Anterior cingulate cortex (tissue), 58 donors: ENCODE results near the gene PSORS1C1.
"Not testable (repeated sequence)": the region's sequence is repeated elsewhere in the genome, so short reads cannot be mapped to it uniquely, and the experiment has no call there.

ENCODE experiments used
- DNase-seq, 58 donors: peaks; one replicate each; lab custom pipeline; 2025; lab: John Stamatoyannopoulos, UW

PSORS1C1 gene

GRCh38 chr6:31152781-31153180 is 38.2 kb downstream of the PSORS1C1 start:
- DNase-seq = no peak

DNA sequence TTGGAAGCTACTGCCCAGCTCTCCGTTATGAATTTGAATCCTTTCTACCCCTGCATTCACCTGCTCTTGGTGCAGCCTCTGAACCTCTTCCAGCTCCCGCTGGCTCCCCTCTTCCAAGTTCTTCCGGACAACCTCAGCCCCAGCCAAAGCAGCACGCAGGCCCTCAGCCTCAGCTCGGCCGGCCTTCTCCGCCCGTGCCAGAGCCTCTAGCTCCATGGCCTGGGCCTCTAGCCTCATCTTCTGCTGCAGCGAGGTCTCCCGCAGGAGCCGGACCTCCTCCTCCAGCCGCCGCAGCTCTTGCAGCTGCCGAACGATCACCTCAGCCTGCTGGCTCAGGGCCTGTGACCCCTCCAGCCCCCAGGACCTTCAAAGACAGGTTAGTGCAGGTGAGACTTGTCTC is 39.8 kb downstream of the PSORS1C1 start:
- no peak for DNase-seq

GRCh38 chr6:31156641-31157040 is 42.0 kb downstream of the PSORS1C1 start:
- no peak for DNase-seq

GRCh38 chr6:31157513-31158139 is 43.0 kb downstream of the PSORS1C1 start, which contains the start of gene CCHCR1:
Gene CCHCR1 (minus strand): TSS chr6:31157802. CDS start chr6:31157600, 202 bp downstream.
- DNase-seq = peak in 2 of 58 donors; percentile 6 to 22

DNA sequence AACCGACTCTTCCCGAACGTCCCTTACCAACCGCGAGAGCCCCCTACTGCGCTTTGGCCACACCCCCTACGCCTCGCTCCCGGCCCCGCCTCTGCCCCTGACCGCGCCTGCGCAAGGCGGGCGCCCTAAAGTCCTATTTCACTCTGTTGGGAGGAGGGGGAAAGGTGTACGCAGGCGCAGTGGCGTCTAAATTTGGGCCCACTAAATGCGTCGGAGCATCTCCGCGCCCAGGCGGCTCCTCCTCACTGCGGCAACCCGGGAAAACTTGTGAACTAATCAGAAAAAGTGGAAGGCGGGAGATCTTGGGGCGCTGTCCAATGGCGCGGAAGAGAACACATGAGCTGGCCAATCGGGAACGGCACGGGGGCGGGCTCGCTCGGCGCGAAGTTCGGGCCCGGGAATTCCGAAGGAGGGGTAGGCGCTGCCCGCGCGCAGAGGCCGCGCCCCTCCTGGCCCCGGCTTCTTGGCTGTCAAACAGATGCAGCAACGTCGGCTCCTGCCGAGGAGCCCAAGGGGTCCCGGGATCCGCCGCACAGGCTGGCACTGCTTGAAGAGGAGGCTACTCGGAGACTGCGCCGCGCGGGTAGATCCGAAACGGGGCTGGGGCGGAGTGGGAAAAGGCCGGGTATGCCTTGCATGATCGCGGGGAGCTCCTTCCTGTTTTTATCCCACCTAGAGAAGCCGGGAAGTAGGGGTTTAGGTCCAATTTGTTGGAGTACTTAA is 43.7 kb downstream of the PSORS1C1 start, which contains the start of gene TCF19:
Gene TCF19, plus strand, starts transcription at position 450 of the 723 bp plus-strand sequence. CDS start 881 bp downstream, outside the sequence.
- DNase-seq = peak; percentile 88 to 98 (median 96)

GRCh38 chr6:31158863-31159855 is 44.6 kb downstream of the PSORS1C1 start:
- DNase-seq = no peak

GRCh38 chr6:31161216-31162126 is 46.9 kb downstream of the PSORS1C1 start:
- DNase-seq = no peak

- peak in 4 of 58 donors; percentile 1 to 19 (median 12) for DNase-seq
Observed at GRCh38 chr6:31162463-31163165, 48.0 kb downstream of the PSORS1C1 start.

GRCh38 chr6:31163922-31164321 is 49.3 kb downstream of the PSORS1C1 start:
- DNase-seq = no peak

GRCh38 chr6:31164475-31165063 is 50.0 kb downstream of the PSORS1C1 start:
- DNase-seq = not testable (repeated sequence)

GRCh38 chr6:31165064-31165832 is 50.6 kb downstream of the PSORS1C1 start:
- peak in 1 of 58 donors; percentile 2 for DNase-seq

- no peak for DNase-seq
Observed at GRCh38 chr6:31165986-31166385, 51.4 kb downstream of the PSORS1C1 start.

GRCh38 chr6:31168606-31169005 is 54.0 kb downstream of the PSORS1C1 start:
- no peak for DNase-seq

DNA sequence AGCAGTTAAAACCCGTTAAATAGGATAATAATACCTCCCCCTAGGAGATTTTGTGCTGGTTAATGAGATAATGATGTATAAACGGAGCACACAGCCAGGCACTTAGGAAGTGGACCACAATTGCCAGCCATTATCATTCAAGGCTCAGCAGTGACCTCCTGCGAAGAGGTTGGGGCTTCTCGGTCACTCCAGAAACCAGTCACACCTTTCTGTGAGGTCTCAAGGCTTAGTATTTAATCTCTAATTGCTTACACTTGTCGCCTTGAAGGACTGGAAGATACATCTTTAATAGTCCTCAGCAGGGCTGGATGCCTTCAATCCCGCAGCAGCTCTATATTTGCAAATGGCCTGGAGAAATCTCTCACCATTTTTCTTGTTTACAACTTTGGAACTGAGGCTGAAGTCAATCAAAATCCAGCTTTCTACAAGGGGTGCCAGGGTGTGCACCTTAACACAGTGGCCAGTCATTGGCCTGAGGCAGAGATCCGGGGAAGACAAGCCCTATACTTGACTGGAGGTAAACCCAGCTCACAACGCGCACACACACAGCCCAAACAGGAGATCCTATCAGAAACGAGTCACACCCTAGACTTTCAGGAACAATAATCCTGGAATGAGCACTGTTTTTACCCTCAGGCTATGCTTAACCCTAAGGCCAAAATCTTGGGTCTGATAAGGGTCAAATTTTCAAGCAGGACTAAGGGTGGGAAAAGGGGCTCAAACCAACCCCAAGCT is 54.7 kb downstream of the PSORS1C1 start:
- no peak for DNase-seq

DNA sequence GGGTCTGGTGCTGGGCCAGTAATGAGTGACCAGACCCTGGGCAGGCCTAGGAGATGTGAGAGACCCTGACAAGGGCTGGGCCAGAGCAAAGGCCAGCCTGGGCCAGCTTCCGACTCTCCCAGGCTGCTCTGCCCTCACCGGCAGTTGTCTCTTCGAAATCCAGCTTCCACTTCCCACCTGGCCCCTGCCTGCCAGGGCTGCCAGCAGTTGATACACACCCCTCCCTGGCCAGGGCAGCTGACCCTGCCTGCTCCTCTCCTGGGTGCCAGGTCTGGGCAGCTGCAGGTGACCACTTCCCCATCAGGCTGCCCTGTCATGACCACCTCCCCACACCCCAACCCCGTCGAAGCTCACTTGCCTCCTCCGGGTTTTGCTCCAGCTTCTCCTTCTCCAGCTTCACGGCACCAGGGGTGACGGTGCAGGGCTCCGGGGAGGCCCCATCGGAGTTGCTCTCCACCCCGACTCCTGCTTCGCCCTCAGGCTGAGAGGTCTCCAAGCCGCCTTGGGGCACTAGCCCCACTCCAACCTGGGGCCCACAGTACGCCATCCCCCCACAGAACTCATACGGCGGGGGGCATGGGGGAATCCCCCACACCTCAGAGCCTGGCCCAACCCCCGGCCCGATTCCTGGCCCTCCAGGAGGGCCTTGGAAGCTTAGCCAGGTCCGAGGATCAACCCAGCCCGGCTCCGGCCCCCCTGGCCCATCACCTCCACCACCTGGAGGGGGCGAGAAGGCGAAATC is 55.4 kb downstream of the PSORS1C1 start:
- not testable (repeated sequence) for DNase-seq

DNA sequence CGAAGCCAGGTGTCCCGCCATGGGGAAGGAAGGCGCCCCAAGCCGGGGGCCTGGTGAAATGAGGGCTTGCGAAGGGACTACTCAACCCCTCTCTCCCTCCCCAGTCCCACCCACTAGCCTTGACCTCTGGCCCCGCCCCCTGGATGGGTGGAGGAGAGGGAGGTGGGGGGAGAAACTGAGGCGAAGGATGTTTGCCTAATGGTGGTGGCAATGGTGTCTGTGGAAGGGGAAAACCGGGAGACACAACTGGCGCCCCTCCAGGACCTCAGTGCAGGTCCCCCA is 55.9 kb downstream of the PSORS1C1 start, which contains the start of gene POU5F1:
Gene POU5F1, minus strand, starts transcription at position 83 of the 282 bp plus-strand sequence. Its CDS starts 62 bp downstream, at position 21.
- no peak for DNase-seq
